NCI-H82 (cell line): ENCODE data around the gene TSG101.

Source experiments
- DNase-seq: peaks from one replicate; lab custom pipeline; 2025; lab: John Stamatoyannopoulos, UW

The TSG101 gene

GRCh38 chr11:18526521-18527296 lies at the start of gene TSG101:
Gene TSG101 (minus strand): TSS chr11:18526942. CDS start chr11:18526816, 126 bp downstream.
- peak; percentile 91 for DNase-seq

- no peak for DNase-seq
Measured at GRCh38 chr11:18575361-18575760, 48.6 kb upstream of the TSG101 start.

- no peak for DNase-seq
Measured at GRCh38 chr11:18567081-18567480, 40.3 kb upstream of the TSG101 start.

- DNase-seq, result no peak
Measured at GRCh38 chr11:18566406-18566805, 39.7 kb upstream of the TSG101 start.

- DNase-seq, result no peak
Measured at GRCh38 chr11:18564149-18564548, 37.4 kb upstream of the TSG101 start.

GRCh38 chr11:18563090-18563730 lies 36.5 kb upstream of the TSG101 start:
- no peak for DNase-seq

- no peak for DNase-seq
Measured at GRCh38 chr11:18548001-18548400, 21.3 kb upstream of the TSG101 start.

GRCh38 chr11:18540207-18541009 lies 13.7 kb upstream of the TSG101 start:
- peak; percentile 56 for DNase-seq

GRCh38 chr11:18536209-18536608 lies 9.5 kb upstream of the TSG101 start:
- DNase-seq, result no peak

GRCh38 chr11:18534245-18534644 lies 7.5 kb upstream of the TSG101 start:
- no peak for DNase-seq

GRCh38 chr11:18533365-18533764 lies 6.6 kb upstream of the TSG101 start:
- DNase-seq, result no peak

GRCh38 chr11:18527512-18527911 lies 770 bp upstream of the TSG101 start:
- DNase-seq, result no peak

GRCh38 chr11:18526130-18526520 lies 617 bp downstream of the TSG101 start:
- no peak for DNase-seq

- no peak for DNase-seq
Measured at GRCh38 chr11:18524248-18524647, 2.5 kb downstream of the TSG101 start.

- no peak for DNase-seq
Measured at GRCh38 chr11:18523084-18523483, 3.7 kb downstream of the TSG101 start.

GRCh38 chr11:18522388-18522787 lies 4.4 kb downstream of the TSG101 start:
- peak; percentile 15 for DNase-seq

- DNase-seq, result no peak
Measured at GRCh38 chr11:18521122-18521521, 5.6 kb downstream of the TSG101 start.

- no peak for DNase-seq
Measured at GRCh38 chr11:18502352-18502751, 24.4 kb downstream of the TSG101 start.

GRCh38 chr11:18501629-18502028 lies 25.1 kb downstream of the TSG101 start:
- no peak for DNase-seq

GRCh38 chr11:18498039-18498438 lies 28.7 kb downstream of the TSG101 start:
- DNase-seq, result no peak

- no peak for DNase-seq
Measured at GRCh38 chr11:18495703-18496102, 31.0 kb downstream of the TSG101 start.

GRCh38 chr11:18495271-18495670 lies 31.5 kb downstream of the TSG101 start:
- DNase-seq, result no peak

- DNase-seq, result no peak
Measured at GRCh38 chr11:18493310-18493709, 33.4 kb downstream of the TSG101 start.
